NT2/D1 (cell line): ENCODE measurements around the gene SWSAP1.

Experiments used
- SUZ12 ChIP-seq: IDR thresholded peaks from 2 replicates; pipeline ENCODE4 v1.6.1; 2011; ENCODE audit not compliant: insufficient read length, insufficient read depth; ENCODE audit errors: extremely low read depth
- YY1 ChIP-seq: IDR thresholded peaks from 2 replicates; pipeline ENCODE4 v1.6.1; 2011; ENCODE audit not compliant: insufficient read length, insufficient read depth

GRCh38 chr19:11408591-11408990 is 34.1 kb downstream of the SWSAP1 start:
- TF ChIP-seq YY1 (no peak), SUZ12 (no peak)
